Activated CD8-positive, alpha-beta memory T cell treated with anti-CD3 and anti-CD28 coated beads for 48 hours (primary cell): ENCODE measurements around the gene TCF21.

Source experiments
- DNase-seq, 3 experiments: peaks; one replicate each; pipeline ENCODE4 v3.0.0-alpha.2; 2020; ENCODE audit warnings: low read depth in 2 of 3, low spot score in 2 of 3

Gene TCF21

GRCh38 chr6:133889557-133890403 is 867 bp downstream of the TCF21 start:
- no peak for DNase-seq

DNA sequence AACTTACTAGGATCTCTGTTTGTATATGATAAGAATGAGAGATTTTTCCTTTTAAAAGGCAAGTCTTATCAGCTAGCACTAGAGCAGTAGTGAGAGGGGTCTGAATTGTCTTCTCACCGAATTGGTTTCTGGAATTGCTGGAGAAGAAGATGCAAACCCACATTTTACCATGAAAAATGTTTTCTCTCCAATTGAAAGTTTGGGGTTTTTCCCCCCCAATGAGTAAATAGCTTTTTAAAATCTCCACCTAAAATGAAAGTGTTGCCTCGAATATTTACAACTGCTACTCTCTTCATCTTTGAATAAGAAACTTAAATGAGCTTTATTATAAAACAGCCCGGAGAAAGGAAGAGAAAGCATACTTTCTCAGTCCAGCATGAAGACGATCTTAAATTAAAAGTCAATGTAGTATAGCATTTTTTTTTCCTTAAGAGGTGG is 1.8 kb downstream of the TCF21 start:
- DNase-seq = no peak

DNA sequence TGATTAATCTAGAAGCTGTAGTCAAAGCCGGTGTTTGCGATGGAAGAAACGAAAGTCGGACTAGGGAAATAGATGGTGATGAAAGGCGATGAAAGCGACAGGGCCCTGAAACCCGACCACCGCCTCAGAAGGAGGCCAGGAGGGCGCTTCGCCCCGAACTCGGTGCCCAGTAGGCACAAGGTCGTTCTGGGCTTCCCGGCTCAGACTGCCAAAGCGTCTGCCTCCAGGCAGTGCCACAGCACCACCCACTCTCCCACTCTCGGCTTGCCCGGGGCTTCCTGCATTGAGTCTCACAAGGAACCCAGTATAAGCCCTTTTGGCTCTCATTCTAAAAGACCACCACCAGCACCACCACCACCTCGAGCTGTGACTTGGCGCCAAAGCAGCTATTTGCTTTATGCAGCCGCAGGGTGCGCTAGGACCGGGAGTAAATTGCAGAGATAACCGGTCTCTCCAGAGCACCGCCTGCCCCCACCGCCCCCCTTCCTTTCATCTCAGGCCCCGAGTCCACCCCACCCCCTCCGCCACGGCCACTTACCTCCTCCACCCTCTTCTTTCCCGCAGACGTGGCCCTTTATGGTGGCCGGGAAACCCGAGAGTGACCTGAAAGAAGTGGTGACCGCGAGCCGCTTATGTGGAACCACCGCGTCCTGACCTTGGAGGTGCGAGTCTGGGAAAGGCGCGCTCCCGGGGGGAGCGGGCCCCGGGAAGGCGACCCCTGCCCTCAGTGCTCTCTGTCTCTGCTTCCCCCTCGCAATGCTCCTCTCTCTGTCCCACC is 2.4 kb downstream of the TCF21 start:
- peak in 1 of 3 experiments; percentile 16 for DNase-seq

DNA sequence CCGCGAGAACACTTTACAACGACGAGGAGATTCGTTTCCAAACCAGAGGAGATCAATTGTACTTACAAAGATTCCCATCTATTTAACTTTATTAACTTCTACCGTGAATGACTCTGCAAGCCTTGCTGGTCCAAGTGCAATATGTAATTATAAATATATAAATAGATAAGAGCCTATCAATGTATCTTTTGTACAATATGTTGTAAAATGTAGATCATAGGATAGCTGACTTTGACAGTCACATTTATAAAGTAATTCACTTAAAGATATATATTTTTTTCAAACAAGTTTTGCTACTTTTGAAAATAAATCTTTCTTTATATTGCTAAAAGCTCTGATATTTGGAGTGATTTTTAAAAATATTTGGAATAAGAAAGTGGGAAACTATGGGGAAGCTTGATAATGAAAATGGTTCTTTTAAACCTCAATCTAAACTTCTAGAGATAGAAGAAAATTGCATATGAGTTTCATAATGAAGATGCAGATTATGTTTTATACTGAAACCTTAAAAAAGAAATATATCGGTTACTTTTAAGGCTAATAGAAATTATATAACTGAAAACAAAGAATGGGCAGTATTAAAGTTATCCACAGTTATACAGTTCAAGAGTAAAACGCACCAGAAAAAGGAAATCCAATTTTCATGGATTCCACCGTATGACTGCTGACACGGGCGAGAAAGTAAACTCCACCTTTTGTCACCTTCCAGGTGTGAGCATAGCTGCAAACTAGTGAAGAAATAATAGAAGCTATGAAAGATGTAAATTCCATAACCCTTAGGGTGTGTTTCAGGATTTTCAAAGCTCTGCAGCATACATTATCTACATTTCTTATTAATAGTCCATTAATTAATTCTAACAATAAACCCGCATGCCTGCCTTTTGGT is 3.3 kb downstream of the TCF21 start:
- DNase-seq = no peak

DNA sequence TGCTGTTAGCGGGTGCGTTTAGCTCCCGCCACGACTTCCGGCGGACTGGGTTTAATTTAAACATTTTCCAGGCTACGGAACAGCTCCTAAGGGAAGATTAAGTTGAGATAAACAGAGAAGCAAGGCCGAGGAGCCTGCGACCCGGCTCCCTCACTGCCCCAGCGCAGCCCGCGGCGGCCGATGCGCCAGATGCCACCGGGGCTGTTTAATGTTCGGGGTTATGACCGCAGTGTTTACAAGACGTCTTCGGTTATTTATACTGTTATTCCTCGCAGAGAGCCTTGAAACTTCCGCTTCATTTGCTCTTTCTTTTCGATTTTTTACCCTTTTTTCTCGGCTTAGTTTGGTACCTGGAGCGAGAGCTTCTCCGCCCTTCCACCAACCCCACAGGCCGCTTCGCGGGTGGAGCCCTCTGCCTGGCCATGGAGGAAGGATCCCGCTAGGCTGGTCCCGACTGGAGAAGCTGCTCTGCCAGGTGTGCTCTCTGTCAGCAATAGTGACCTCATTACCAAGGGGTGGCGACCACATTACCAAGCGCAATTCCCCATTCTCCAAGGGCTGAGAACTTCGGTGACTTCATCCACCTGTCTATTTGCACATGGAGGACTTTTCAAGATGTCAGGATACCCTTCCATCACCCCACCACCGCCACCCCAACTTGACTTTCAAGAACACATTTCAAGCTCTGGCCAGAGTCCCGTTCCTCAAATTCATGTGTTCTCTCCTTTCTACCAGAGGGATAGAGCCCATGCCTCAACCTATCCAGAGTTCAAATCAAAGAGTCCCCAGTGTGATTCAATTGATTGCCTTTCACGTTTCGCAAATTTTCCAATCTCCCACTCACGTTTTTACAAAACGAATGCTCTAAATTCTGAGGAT is 4.1 kb downstream of the TCF21 start:
- DNase-seq = no peak

- DNase-seq = no peak
Measured at GRCh38 chr6:133893946-133894345, 5.0 kb downstream of the TCF21 start.

DNA sequence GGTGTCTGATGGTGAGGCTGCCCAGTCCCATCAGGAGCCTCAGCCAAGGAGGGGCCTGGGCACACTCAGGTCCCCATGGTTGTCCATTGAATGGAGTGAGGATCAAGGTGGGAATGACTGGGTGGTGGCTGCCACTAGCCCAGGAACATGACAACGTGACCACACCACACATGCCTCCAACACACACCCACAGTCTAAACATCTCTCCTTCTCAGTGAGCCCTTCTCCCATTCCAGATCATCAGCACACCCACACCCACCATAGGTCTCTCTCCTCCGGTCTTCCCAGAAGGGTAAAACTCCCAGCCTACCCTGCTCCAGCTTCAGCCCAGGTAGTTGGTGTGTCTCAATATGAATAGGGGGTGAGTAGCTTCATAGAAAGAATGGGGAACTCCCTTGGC is 5.5 kb downstream of the TCF21 start:
- DNase-seq = no peak

DNA sequence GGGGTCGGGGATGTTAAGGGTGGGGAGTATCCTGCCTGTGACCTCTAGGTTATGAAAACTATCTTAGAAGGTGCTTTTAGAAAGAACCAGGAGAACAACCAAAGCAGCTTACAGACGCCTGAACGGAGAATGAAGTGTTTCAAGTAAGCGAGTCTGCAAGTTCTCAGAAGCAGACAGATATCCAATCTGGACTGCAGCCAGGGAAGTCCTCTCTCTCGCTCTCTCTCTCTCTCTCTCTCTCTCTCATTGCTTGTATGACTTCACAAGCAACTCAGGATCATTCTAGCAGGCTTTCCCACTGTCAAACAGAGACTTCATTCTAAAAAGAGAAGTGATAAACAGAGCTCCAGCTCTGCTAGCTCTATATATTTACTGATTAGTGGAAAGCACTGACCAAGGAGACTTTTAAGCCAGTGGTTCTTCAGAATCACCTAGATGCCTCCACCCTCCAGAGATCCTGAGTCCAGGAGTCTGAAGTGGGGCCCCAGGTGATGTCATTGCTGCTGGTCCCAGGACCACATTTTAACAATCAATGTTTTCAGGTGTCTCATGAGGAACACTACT is 6.0 kb downstream of the TCF21 start:
- no peak for DNase-seq

DNA sequence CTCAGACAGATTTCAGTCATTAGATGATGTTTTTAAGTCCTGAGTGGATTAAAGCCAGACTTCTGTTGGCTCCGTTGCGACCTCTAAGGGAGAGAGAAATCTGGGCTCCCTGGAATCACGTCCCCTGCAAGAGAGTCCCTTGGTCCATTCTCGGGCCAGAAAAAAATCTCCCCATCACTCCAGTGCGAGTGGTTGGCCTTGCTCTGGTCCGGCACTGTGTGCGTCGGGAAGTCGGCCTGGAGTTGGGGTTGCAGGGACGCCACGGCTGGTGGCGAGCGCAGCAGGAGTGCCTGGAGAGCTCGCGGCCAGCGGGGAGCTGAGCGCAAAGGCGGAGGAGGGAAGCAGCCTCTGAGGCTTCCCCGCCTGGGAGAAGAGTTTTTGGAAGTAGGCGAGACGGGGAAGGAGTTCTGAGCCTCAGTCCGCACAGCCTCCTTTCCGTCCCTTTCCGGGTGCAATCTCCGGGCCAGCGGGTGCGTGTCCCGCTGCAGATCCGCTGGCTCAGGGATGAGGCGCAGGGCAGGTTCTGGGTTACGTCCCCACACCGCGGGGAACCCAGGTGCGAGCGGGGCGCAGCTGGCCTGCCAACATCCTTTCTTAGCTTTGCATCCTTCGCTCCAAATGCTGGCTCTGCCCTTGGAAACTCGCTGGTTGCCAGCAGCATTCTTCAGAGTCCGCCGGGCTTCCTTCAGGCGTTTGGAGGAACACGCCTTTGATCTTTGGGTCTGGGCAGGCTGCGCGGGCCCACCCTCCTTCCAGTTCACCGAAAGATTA is 6.8 kb downstream of the TCF21 start:
- DNase-seq = no peak

GRCh38 chr6:133896344-133896721 is 7.4 kb downstream of the TCF21 start:
- no peak for DNase-seq

DNA sequence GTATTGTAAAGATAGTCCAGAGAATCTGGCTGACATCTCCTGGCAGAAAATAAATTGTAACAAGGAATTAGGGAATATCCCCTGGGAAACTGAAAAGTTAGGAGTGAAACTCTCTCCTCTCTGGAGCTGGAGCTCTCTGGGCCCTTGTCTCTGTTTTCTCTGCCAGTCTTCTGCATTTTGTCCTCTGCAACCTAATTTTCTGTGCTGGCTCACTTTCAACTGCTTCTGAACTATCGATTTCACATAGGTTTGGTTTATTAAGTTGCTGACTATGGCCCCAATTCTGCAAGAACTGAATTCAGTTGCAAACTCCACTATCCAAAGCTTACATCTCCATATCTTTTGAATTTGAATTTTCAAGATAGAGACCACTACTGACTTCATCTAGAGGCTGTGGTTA is 9.3 kb downstream of the TCF21 start:
- DNase-seq = no peak

DNA sequence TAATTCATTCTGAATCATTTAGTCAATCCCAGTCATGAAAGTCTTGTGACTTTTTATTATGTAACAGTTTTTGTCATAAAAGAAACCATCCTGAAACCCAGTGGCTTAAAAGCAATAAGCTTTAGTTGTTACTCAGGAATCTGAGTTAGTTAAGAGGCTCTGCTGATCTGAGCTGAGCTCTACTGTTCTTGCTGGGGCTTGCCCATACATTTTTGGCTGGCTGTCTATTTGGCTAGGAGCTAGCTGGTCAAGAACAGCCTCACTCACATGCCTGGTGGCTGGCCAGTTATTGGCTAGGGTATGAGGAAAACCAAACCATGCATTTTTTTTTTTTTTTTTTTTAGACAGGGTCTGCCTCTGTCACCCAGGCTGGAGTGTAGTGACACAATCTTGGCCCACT is 10.6 kb downstream of the TCF21 start:
- DNase-seq = no peak

- DNase-seq = no peak
Measured at GRCh38 chr6:133903855-133904254, 14.9 kb downstream of the TCF21 start.

GRCh38 chr6:133906050-133906449 is 17.1 kb downstream of the TCF21 start:
- DNase-seq = no peak

DNA sequence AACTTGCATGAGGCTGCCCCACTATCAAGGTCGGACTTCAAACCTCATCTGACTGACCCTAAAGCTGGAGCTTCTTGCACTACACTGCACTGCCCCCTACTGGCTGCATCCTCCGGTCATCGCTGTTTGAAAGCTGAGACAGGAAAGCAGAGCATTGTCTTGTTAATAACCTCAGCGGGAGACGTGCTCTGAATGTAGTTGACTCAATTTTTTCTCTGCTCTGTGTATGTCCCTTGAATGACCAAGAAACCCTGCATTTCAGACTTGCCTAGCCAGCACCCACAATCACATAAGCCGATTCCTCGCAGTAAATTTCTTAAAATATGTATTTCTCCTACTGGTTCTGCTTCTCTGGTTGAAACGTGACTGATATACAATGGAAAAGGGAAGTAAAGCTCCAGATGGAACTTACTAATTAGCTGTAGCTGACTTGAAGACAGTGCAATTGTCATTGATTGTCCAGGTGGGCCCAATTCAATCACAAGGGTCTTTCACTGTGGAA is 27.8 kb downstream of the TCF21 start:
- peak; percentile 39 to 77 (median 73) for DNase-seq

DNA sequence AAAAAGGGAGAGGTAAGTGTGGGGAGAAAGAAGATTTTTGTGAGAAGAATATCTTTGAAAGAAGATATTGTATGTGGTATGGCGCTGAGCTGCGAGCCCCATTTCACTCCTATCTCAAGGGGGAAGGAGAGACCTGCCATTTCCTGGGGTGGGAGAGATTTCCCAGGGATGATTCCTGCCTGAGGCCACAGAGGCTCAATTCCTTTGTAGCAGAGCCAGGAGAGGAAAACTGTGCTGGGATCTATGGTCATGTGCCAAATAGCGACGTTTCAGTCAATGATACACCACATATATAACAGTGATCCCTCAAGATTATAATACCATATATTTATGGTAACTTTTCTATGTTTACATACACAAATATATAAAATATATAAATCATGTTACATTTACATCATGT is 28.9 kb downstream of the TCF21 start:
- no peak for DNase-seq

DNA sequence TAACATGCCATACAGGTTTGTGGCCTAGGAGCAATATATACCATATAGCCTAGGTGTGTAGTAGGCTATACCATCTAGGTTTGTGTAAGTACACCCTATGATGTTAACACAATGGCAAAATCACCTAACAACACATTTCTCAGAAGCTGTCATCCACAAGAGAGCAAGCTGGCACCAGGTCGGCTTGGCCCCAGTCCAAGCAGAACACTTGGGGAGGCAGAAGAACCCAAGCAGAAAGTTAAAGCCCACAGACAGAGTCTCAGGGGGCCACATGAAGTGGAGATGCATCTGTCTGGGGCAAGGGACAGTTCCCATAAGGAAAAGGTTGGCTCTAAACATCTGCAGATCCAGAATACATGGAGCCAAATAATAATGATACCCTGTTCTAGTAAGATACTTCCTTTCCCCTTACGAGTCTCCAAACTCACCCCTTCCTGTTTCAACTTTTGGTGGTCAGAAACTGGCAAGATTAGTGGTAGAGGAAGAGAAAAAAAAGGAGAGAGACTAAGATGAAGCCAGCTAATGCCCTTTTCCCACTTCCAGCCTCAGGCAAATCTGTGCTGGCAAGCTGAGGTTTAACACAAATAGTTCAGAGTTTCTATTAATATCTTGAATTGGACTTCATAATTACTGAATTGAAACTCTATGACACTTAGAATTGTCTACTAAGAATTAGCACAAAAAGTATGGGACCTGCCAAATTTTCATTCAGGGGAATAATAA is 29.5 kb downstream of the TCF21 start:
- DNase-seq = no peak

GRCh38 chr6:133919362-133919761 is 30.4 kb downstream of the TCF21 start:
- DNase-seq = no peak
